ENCODE data around the gene PAK3. TPM values are rescaled to one million over a fixed set of nuclear protein-coding genes. Genes with fewer than 3 reads are reported as not detected.

Gene PAK3
- total RNA-seq, 1 donor from 2014 or later, result 0.83 TPM

DNA sequence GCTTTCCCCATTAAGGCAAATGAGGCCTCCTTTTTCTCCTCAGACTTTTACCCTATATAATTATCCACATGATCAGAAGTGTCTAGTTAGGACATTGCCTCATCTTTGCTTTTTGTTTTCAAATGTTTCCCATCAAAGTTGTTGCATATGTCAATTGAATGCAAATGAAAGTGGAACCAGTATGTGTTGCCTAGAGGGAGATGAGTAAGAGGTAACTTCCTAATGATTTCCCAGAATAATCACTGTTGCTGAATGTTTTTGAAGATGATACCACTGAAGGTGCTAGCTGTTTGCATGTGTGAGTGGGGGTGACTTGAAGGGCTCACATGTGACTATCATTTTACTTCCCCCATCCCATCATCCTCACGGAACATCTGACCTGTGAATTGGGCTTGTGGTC, 33.9 kb downstream of the PAK3 start:
- DNase-seq (ENCODE audit: low spot score), result no peak
- no peak for ATAC-seq

GRCh38 chrX:111131572-111131971, 35.6 kb downstream of the PAK3 start:
- DNase-seq (ENCODE audit: low spot score), result no peak
- ATAC-seq, result no peak

GRCh38 chrX:111133389-111133788, 37.4 kb downstream of the PAK3 start:
- no peak for DNase-seq (ENCODE audit: low spot score)
- no peak for ATAC-seq

DNA sequence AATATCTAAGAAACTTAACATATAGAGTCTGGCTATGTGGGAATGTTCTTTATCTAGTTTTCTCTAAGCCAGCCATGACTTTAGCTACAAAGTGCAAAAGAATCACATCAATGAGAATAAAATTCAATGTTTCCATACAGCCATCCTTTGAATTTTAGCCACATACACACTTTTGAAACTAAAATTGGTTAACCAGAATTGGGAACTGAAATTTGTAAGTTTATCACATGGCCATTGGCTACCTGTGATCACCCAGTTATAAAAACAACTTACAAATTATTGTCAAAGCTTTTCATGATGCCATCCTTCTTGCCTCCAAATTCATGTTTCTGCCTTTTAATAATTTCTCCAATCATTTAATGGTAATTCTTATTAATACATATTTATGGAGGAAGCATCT, 49.9 kb downstream of the PAK3 start:
- ATAC-seq, result no peak
- DNase-seq (ENCODE audit: low spot score), result no peak

DNA sequence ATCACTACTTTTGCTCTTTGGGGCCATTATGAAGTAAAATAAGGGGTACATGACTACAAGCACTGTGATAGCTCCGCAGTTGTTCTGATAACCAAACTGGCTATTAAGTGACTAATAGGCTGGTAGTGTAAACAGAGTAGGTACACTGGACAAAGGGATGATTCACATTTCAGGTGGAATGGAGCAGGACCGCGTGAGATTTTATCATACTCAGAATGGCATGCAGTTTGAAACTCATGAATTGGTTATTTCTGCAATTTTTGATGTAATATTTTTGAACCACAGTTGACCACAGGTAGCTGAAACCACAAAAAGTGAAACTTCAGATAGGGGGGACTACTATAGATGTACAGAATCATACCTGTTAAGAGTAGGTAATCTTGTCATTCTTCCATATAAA, 55.8 kb downstream of the PAK3 start:
- ATAC-seq (no peak), DNase-seq (ENCODE audit: low spot score) (no peak)

GRCh38 chrX:111159232-111159631, 63.2 kb downstream of the PAK3 start:
- no peak for DNase-seq (ENCODE audit: low spot score)
- peak; percentile 41 for ATAC-seq

DNA sequence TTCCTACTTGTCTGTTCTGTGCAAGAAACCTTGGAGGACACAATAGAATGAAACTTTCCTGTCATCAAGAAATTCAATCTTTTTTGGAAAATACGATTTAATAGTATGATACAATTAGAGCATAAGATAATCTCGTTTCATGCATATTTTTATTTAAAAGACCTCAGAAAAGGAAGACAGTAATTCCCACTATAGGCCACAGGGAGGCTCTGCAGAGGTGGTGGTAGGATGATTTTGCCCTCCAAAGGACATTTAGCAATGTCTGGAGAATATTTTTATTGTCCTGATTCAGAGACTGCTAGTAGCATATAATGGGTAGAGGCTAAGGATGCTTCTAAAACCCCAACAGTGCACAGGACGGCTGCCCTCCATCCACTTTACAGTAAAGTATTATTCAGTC, 68.7 kb downstream of the PAK3 start:
- DNase-seq (ENCODE audit: low spot score), result no peak
- peak; percentile 62 for ATAC-seq

DNA sequence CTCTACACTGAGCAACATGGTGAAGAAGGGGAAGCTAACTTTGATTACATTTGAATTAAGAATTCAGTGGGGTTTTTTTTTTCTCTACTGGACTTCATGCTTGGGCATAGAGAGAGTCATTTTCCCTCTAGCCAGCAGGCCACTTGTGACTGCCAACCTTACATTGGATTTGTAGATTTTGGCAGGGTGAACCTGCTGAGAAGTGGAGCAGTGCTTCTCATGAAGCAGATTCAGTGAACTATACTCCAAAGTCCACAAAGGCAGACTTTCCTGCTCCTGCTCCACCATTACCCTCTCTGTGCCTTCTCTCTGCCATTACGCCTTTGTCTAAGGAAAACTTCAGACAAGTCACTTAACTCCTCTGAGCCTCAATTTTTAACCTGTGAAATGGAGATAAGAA, 69.9 kb downstream of the PAK3 start:
- DNase-seq (ENCODE audit: low spot score), result peak; percentile 41
- peak; percentile 92 for ATAC-seq

DNA sequence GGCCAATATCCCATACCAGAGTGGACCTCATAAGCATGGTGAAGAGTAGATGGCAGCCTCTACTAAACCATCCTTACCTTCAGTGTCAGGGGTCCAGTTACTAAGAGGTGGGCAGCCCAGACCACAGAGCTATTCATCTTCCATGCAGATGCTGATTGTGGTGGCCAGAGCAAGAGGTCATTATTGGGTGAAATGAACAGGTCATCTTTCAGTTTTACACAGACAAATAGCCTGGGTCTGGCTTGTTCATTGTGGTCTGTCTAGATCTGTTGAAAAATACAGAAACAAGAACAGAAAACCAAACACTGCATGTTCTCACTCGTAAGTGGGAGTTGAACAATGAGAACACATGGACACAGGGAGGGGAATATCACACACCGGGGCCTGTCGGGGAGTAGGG, 71.3 kb downstream of the PAK3 start:
- DNase-seq (ENCODE audit: low spot score) (no peak), ATAC-seq (no peak)

DNA sequence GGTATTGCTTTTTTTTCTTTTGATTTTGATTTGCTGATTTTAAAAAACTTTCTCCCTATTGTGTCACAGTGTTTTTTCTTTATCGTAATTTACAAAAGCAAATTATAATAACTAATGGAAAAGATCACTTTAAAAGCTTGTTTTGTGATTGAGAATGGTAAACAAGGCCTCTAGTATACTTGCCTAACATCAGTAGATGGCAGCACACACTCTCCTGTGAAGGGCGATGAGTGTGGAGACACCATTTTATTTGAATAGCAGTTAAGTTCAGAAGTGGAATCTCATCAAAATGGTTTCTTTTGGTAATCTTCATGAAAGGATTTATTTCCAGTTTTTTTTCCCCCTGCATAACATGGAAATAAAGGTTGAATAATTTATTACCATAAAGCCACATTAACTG, 72.3 kb downstream of the PAK3 start:
- DNase-seq (ENCODE audit: low spot score) (no peak), ATAC-seq (peak; percentile 70)

- no peak for DNase-seq (ENCODE audit: low spot score)
- ATAC-seq, result no peak
These were observed 73.2 kb downstream of the PAK3 start for GRCh38 chrX:111169141-111169540.

DNA sequence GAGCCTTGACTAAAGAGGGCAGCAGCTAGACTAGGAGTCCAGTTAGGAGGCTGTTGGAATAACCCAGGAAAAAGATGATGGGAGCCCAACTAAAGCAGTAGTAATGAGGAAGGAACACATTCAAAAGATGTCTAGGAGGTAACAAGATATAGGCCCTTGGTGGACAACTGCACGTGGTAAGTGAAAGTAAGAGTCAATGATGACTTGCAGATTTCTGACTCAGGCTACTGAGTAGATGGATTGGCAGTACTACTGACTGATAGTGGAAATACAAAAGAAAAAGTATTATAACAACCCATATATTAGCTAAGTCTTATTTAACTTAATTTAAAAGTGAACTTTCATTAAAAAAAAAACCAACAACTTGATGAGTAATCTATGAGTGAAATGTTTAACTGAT, 74.0 kb downstream of the PAK3 start:
- DNase-seq (ENCODE audit: low spot score) (no peak), ATAC-seq (no peak)

DNA sequence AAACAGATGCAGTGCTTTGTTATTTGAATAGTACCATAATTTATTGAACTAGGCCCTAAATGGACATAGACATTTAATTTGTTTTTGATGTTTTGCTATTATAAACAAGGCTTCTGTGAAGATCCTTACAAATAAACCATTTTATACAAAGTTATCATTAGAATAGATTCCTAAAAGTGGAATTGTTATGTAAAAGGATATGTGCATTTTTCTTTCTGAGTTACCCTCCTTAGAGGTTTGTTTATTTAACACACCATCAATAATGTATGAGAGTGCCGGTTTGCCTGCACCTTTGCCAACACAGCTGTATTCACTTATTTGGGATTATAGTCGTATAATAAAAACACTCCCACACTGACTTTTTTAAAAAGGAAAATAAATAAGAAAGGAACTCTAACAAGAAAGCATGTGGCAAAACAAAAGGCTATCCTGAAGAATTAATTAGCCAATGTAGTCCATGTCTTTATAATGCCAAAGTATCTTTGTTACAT, 84.8 kb downstream of the PAK3 start:
- DNase-seq (ENCODE audit: low spot score), result no peak

DNA sequence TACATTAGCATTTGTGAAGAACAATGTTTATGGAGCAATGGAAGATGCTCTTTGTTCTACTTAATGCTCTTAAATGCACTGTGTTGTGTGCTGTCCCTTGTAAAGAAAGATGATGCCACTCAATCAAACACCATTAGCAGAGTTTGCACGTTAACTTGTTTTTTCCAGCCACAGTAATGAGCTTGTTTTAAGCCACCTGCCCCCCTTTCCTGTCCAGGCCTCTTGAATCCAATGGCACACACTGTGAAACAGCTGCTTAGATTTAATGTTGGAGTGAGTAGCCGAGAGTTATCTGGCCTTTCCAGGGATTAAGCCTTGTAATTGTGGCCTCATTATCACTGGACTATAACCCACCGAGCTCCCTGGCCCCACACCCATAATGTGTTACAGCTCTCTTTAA, 86.0 kb downstream of the PAK3 start:
- no peak for ATAC-seq

More for the DNA sequence above, 84.8 kb downstream of the PAK3 start:
- ATAC-seq, result no peak

DNA sequence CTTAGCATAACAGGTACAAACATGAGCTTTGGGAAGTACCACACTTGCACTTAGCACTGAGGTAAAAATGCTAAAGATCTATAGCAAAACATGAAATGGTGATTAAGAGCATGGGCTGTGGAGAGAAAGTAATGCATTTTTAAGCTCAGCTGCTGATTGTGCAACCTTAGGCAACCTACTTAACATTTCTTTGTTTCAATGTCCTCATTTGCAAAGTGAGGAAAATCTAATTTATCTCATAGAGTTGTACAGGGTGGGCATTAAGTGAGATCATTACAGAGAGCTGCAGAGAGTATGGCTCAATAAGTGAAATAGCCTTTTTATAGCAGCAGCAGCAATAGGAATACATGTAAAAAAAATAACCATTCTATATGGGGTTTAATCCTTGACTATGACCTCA, 87.0 kb downstream of the PAK3 start:
- ATAC-seq (no peak), DNase-seq (ENCODE audit: low spot score) (no peak)

More for the DNA sequence above, 86.0 kb downstream of the PAK3 start:
- no peak for DNase-seq (ENCODE audit: low spot score)

DNA sequence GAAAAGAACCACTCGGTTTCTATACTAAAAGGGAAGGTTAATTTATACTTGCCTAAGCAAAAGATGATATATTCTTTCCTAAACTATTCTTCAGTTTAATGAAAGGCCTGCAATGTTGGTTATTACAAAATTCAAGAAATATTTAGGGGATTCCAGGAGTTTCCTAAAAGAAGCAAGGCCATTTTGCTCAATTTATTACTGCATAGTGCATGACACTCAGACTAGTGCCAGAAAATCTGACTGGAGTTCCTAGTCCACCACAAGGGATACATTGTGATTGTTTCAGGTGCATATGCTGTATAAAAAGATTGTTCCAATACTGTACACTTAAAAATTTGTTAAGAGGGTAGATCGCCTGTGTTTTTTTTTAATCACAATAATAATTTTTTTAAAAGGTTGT, 95.6 kb downstream of the PAK3 start:
- ATAC-seq, result no peak

DNA sequence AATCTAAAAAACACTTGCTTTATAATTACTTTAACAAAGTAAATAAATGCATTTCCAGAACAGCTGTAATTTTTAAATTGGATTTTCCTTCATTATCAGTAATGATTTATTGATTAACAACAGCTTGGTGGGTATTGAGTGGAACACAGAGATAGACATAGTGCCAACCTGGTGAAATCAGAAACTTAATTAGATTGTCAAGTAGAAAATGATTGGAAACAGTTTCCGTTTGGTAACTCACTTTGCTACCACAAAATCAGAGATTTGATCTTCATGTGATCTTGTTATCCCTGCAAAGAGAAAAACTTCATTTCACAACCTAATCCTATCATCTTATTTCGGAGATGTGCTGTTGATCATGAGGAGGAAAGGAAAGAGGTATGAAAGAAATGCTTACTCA, 103.5 kb downstream of the PAK3 start:
- ATAC-seq (no peak), DNase-seq (ENCODE audit: low spot score) (no peak)

More for the DNA sequence above, 95.6 kb downstream of the PAK3 start:
- no peak for DNase-seq (ENCODE audit: low spot score)

DNA sequence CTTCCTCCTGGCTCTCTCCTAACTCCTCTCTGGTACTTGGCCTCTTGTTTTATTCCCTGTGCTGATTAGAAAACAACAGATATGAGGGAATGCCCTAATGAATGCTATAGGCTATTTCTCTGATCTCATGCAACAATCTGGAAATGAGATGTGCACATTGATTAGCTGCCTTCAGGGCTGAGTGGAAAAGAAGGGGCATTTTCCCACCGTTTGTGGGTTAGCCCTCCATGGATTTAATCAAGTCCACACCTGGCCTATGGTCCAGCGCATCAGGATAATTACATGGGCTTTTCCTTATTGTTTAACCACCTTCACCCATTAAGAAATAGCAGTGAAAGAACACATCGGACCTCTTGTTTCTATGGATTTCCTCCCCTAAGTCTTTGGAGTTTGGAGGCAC, 104.3 kb downstream of the PAK3 start:
- DNase-seq (ENCODE audit: low spot score), result no peak
- no peak for ATAC-seq

- DNase-seq (ENCODE audit: low spot score) (no peak), ATAC-seq (no peak)
These were observed 111.9 kb downstream of the PAK3 start for GRCh38 chrX:111207851-111208250.

DNA sequence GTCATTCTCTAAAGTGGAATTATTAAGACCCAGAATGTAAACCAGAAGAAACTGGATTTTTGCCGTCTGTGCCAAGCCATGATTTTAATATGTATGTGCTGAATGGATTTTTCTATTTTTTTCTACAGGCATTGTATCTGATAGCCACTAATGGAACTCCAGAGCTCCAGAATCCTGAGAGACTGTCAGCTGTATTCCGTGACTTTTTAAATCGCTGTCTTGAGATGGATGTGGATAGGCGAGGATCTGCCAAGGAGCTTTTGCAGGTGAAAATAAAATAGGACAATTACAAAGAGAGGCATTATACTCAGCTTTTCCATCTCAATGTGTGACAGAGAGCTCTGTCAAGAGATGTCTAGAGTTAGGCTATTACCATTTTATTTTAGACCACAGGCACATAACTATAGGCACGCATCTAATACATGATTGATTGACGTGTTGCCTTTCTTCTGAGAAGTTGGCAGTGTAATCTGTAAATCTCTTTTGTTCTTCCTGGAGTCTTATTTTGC, 120.4 kb downstream of the PAK3 start:
- DNase-seq (ENCODE audit: low spot score), result no peak
- ATAC-seq, result no peak

GRCh38 chrX:111244235-111244750, 148.3 kb downstream of the PAK3 start:
- DNase-seq (ENCODE audit: low spot score) (no peak), ATAC-seq (peak; percentile 55)

- ATAC-seq, result no peak
- no peak for DNase-seq (ENCODE audit: low spot score)
These were observed 159.1 kb downstream of the PAK3 start for GRCh38 chrX:111254896-111255693.

Data from left lobe of liver (tissue), 2 donors.